CD4-positive, CD25-positive, alpha-beta regulatory T cell (primary cell): ENCODE results near the gene ZDHHC14. TPM values are rescaled to one million over a fixed set of nuclear protein-coding genes. Genes with fewer than 3 reads are reported as not detected.

Experiments used
- ATAC-seq, 2 donors: fragments of 150-1000 bp; cut with Tn5 transposase; one replicate each; pipeline ENCODE4 v1.10.0; 2021; ENCODE audit warnings: low read depth in 2 of 2, moderate number of reproducible peaks in 2 of 2, moderate library complexity in 1 of 2
- DNase-seq, 3 donors: peaks; one replicate each; pipeline versions ENCODE4 v3.0.0 to v3.0.0-alpha.2; 2012 to 2022; ENCODE audit warnings: mixed read lengths in 1 of 3
- H3K27ac ChIP-seq: one replicate; pipeline ENCODE4 v1.7.0; 2013; ENCODE audit warnings: mild to moderate bottlenecking, low read length; ENCODE audit not compliant: insufficient read depth, poor library complexity, severe bottlenecking
- H3K27me3 ChIP-seq: one replicate; pipeline ENCODE4 v1.7.0; 2013; ENCODE audit warnings: low read length; ENCODE audit not compliant: control insufficient read depth, insufficient read depth
- H3K36me3 ChIP-seq: one replicate; pipeline ENCODE4 v1.7.0; 2013; ENCODE audit warnings: mild to moderate bottlenecking, low read length, moderate library complexity; ENCODE audit not compliant: control insufficient read depth, insufficient read depth
- H3K4me1 ChIP-seq: 2 replicates; pipeline ENCODE4 v1.7.0; 2013; ENCODE audit warnings: mild to moderate bottlenecking, low read length; ENCODE audit not compliant: insufficient read depth, control insufficient read depth, poor library complexity, severe bottlenecking
- H3K4me3 ChIP-seq: one replicate; pipeline ENCODE4 v1.7.0; 2013; ENCODE audit warnings: low read depth, mild to moderate bottlenecking, low read length, moderate library complexity
- H3K9me3 ChIP-seq, 2 experiments: 1 replicate in 1 of 2; 2 replicates in 1 of 2; pipeline ENCODE4 v1.7.0; 2013; ENCODE audit warnings: low read length in 2 of 2, mild to moderate bottlenecking in 1 of 2, moderate library complexity in 1 of 2; ENCODE audit not compliant: control insufficient read depth in 2 of 2
- H3K27ac Mint-ChIP-seq, 3 donors: one replicate each; pipeline ENCODE4 v1.8.0; 2020 to 2022; ENCODE audit warnings: mild to moderate bottlenecking in 3 of 3, mixed read lengths in 3 of 3, moderate library complexity in 2 of 3
- H3K27me3 Mint-ChIP-seq: one replicate; pipeline ENCODE4 v1.8.0; 2022; ENCODE audit warnings: mild to moderate bottlenecking, mixed read lengths
- H3K36me3 Mint-ChIP-seq: one replicate; pipeline ENCODE4 v1.8.0; 2020; ENCODE audit warnings: mixed read lengths
- H3K4me1 Mint-ChIP-seq, 4 donors: one replicate each; pipeline ENCODE4 v1.8.0; 2020 to 2022; ENCODE audit warnings: mixed read lengths in 4 of 4, mild to moderate bottlenecking in 1 of 4
- H3K4me3 Mint-ChIP-seq, 4 donors: one replicate each; pipeline ENCODE4 v1.8.0; 2020 to 2022; ENCODE audit warnings: mild to moderate bottlenecking in 4 of 4, mixed read lengths in 4 of 4, moderate library complexity in 3 of 4
- H3K9me3 Mint-ChIP-seq, 7 donors: one replicate each; pipeline ENCODE4 v1.8.0; 2020 to 2022; ENCODE audit warnings: mixed read lengths in 7 of 7, mild to moderate bottlenecking in 3 of 7, moderate library complexity in 2 of 7
- polyA plus RNA-seq, 4 donors: library from polyadenylated mRNA; unstranded; fragments of 300-500 nt; fragmentation: Illumina TruSeq; gene quantifications; one replicate each; pipeline ENCODE4 v1.2.3, GENCODE V29; 2021
- total RNA-seq: library from RNA; stranded (reverse); gene quantifications from one replicate; pipeline ENCODE4 v1.2.3, GENCODE V29; 2022

The ZDHHC14 gene
- total and polyA plus RNA-seq, 5 donors from 2014 or later = 0.29 to 4.2 (median 1.0) TPM

DNA sequence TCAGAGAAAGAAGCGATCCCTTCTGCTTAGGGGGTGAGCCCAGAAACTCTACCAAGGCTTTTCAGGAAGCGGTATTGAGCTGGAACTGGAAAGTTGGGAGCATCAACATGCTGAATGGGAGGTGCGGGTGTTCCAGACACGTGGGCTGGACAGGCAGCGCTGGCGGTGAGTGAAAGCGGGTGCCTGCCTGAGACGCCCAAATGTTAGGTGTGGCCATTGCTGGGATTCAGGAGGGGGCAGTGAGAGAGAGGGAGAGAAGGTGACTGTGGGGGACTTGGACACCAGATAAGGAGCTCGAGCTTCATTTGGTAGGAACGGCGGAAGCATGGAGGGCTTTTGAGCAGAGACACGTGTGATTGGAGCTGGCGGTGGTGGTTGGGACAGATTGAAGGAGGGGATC lies 157.7 kb downstream of the ZDHHC14 start:
- peaks cover 9% of the 10 kb centered on the region for H3K27me3 Mint-ChIP-seq
- H3K27ac Mint-ChIP-seq = peak overlapping the region in 2 of 3 donors; percentile 27 to 70
- H3K4me3 Mint-ChIP-seq = no peak overlapping the region
- peaks cover 13% of the 10 kb centered on the region for H3K4me1 ChIP-seq
- no peaks in the 10 kb centered on the region for H3K36me3 ChIP-seq
- no peak overlapping the region for H3K4me3 ChIP-seq
- H3K36me3 Mint-ChIP-seq = peaks cover 9% of the 10 kb centered on the region
- no peak overlapping the region for H3K27ac ChIP-seq
- peaks cover 0 to 2% (median 0%) of the 10 kb centered on the region in 7 donors for H3K9me3 Mint-ChIP-seq
- no peaks in the 10 kb centered on the region for H3K9me3 ChIP-seq
- no peaks in the 10 kb centered on the region for H3K27me3 ChIP-seq
- ATAC-seq (no peak), DNase-seq (no peak)
- peaks cover 13 to 38% (median 29%) of the 10 kb centered on the region in 4 donors for H3K4me1 Mint-ChIP-seq

DNA sequence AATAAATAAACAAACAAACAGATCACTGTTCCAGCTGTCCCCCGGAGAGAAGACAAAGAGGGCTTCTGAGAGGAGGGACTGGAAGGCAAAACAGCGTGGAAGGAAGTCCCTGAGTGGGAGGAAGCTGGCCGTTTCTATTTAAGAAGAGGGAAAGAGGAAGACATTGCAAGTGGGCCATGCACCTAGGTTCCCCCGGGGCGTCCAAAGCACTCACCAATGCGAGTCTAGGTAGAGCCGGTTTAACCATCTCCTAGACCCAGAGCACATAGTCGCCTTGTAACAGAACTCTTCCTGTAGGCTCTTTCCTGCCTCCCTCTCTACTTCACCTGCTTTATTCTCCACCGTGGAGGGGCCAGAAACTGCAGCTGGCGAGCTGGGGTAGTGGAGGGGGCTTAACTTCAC lies 158.4 kb downstream of the ZDHHC14 start:
- peaks cover 0 to 2% (median 0%) of the 10 kb centered on the region in 7 donors for H3K9me3 Mint-ChIP-seq
- ATAC-seq = no peak

DNA sequence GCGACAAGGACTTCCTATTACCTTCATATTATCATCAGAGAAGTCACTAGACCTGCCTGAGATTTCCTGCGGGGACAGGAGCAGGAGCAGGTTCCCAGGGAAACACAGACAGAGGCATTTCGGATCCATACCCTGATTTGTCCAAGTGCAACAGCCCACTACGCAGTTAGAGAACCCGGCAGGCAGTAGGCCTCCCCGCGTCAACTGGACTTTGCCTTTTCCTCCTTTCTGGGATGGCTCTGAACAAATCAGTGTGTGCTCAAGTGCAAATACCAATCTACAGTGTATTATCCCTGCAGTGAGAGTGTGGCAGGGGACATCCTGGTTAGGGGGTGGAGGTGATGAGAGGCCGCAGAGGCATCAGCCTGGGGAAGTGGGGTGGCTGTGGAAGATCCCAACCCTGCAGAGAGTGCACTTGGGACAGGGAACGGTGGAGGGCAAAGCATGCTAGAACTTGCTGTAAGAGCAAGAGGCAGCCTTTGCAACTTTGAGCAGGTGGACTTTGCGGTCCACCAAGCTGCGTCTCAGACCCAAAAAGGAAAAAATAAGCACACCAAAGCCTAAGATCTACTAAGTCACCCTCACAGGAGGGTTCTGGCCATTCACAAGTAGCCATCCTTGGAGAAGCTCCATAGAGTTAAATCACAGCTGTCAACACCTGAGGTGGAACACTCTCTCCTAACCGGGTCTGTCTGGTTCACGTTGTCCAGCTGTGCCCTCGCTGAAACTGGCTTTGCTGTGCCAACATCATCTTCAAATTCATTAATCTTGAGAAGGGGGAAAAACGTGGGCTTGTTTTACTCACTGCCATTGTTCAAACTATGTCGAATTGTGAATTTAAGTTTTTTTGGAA lies 159.1 kb downstream of the ZDHHC14 start:
- H3K4me1 ChIP-seq = peaks cover 13% of the 10 kb centered on the region
- H3K36me3 Mint-ChIP-seq = peaks cover 10% of the 10 kb centered on the region

More for the DNA sequence above, 158.4 kb downstream of the ZDHHC14 start:
- Histone ChIP-seq H3K27me3 (no peaks in the 10 kb centered on the region), H3K4me3 (no peak overlapping the region), H3K4me1 (peaks cover 13% of the 10 kb centered on the region), H3K9me3 (no peaks in the 10 kb centered on the region), H3K27ac (no peak overlapping the region), H3K36me3 (no peaks in the 10 kb centered on the region)
- peaks cover 9% of the 10 kb centered on the region for H3K27me3 Mint-ChIP-seq
- H3K36me3 Mint-ChIP-seq = peaks cover 10% of the 10 kb centered on the region
- H3K4me1 Mint-ChIP-seq = peaks cover 13 to 38% (median 29%) of the 10 kb centered on the region in 4 donors
- no peak for DNase-seq
- no peak overlapping the region for H3K27ac Mint-ChIP-seq
- H3K4me3 Mint-ChIP-seq = no peak overlapping the region

DNA sequence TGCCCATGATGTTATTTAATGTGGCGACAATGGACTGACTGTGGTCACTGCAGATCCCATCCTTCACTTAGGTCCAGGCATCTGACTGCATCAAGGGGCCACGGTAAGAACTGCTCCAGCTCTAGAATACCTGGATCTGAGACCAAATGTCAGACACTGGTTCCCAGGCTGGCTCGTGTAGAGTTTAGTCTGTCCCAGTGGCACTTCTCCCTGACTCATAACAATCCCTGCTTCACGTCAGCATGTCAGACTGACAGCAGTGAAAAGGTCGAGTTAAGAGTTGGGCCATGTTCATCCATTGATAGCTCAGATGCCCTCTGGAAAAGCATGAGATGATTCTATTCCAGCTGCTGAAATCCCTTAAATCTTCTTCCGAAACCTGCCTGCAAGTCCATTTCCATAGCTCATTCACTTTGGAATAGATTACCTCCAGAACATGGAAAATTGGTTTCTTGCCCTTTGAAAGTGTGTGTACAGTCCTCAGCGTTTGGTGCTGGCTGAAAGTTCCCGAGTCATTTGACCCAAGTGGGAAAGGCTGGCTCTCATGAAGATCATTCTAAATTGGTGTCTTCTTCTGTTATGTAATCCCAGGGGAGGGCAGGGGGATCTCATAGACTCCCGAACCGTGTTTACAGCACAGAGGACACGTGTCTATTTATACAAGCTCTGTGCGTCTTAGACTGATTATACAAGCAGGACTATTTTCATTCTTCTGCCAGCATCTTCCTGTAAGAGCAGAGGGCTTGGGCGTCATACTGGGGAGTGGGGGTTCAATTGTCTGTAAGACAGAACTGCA lies 160.8 kb downstream of the ZDHHC14 start:
- no peak for DNase-seq
- ATAC-seq = no peak

More for the DNA sequence above, 159.1 kb downstream of the ZDHHC14 start:
- no peaks in the 10 kb centered on the region for H3K9me3 ChIP-seq
- no peak overlapping the region for H3K4me3 ChIP-seq
- ATAC-seq = no peak
- Mint-ChIP-seq H3K4me1 (peaks cover 13 to 33% (median 25%) of the 10 kb centered on the region in 4 donors), H3K9me3 (peaks cover 0 to 6% (median 0%) of the 10 kb centered on the region in 7 donors), H3K27ac (peak overlapping the region in 1 of 3 donors; percentile 72), H3K27me3 (peaks cover 9% of the 10 kb centered on the region), H3K4me3 (no peak overlapping the region)
- H3K27me3 ChIP-seq = no peaks in the 10 kb centered on the region
- no peaks in the 10 kb centered on the region for H3K36me3 ChIP-seq
- H3K27ac ChIP-seq = no peak overlapping the region
- no peak for DNase-seq

GRCh38 chr6:157542414-157543160 lies 161.6 kb downstream of the ZDHHC14 start:
- Mint-ChIP-seq H3K36me3 (peaks cover 10% of the 10 kb centered on the region), H3K9me3 (peaks cover 0 to 11% (median 0%) of the 10 kb centered on the region in 7 donors), H3K27ac (no peak overlapping the region), H3K27me3 (peaks cover 9% of the 10 kb centered on the region), H3K4me1 (peaks cover 0 to 10% (median 4%) of the 10 kb centered on the region in 4 donors), H3K4me3 (no peak overlapping the region)
- Histone ChIP-seq H3K27me3 (no peaks in the 10 kb centered on the region), H3K9me3 (no peaks in the 10 kb centered on the region), H3K4me1 (no peaks in the 10 kb centered on the region), H3K4me3 (no peak overlapping the region), H3K36me3 (no peaks in the 10 kb centered on the region), H3K27ac (no peak overlapping the region)
- DNase-seq (no peak), ATAC-seq (no peak)

More for the DNA sequence above, 160.8 kb downstream of the ZDHHC14 start:
- H3K27ac ChIP-seq = no peak overlapping the region
- peaks cover 0 to 10% (median 0%) of the 10 kb centered on the region in 7 donors for H3K9me3 Mint-ChIP-seq
- no peaks in the 10 kb centered on the region for H3K4me1 ChIP-seq
- H3K4me3 Mint-ChIP-seq = no peak overlapping the region
- H3K4me3 ChIP-seq = no peak overlapping the region
- no peaks in the 10 kb centered on the region for H3K9me3 ChIP-seq
- H3K27me3 Mint-ChIP-seq = peaks cover 9% of the 10 kb centered on the region
- no peaks in the 10 kb centered on the region for H3K27me3 ChIP-seq
- H3K4me1 Mint-ChIP-seq = peaks cover 0 to 17% (median 11%) of the 10 kb centered on the region in 4 donors
- H3K36me3 Mint-ChIP-seq = peaks cover 10% of the 10 kb centered on the region
- H3K27ac Mint-ChIP-seq = no peak overlapping the region
- H3K36me3 ChIP-seq = no peaks in the 10 kb centered on the region

DNA sequence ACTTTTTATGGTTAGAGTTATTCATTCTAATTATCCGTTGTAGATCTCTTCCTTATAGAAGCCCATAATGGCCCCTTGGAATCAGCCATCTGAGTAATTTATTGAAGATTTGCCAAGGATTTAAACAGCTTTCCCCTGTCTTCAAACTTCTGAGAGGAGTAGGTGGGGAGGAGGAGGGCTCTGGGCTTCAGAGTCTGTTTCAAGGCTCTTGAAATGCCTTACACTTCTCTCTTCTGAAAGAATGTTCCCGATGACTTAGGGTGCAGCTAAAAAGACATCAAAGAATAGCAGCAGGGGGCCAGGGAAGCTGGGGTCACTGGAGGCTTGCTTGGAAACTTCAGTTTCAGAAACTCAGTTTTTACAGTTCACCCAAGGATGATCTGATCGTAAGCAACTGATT lies 165.3 kb downstream of the ZDHHC14 start:
- Histone ChIP-seq H3K27ac (no peak overlapping the region), H3K36me3 (no peaks in the 10 kb centered on the region), H3K4me1 (no peaks in the 10 kb centered on the region), H3K27me3 (no peaks in the 10 kb centered on the region), H3K9me3 (no peaks in the 10 kb centered on the region), H3K4me3 (no peak overlapping the region)
- Mint-ChIP-seq H3K4me1 (peaks cover 0 to 12% (median 4%) of the 10 kb centered on the region in 4 donors), H3K4me3 (no peak overlapping the region), H3K27me3 (peaks cover 13% of the 10 kb centered on the region), H3K27ac (no peak overlapping the region), H3K9me3 (peaks cover 0 to 11% (median 0%) of the 10 kb centered on the region in 7 donors), H3K36me3 (peaks cover 10% of the 10 kb centered on the region)
- DNase-seq (no peak), ATAC-seq (no peak)

- H3K27me3 ChIP-seq = no peaks in the 10 kb centered on the region
- Mint-ChIP-seq H3K36me3 (peaks cover 10% of the 10 kb centered on the region), H3K27ac (no peak overlapping the region), H3K4me1 (peaks cover 0 to 12% (median 4%) of the 10 kb centered on the region in 4 donors), H3K27me3 (peaks cover 10% of the 10 kb centered on the region), H3K4me3 (no peak overlapping the region), H3K9me3 (peaks cover 0 to 11% (median 0%) of the 10 kb centered on the region in 7 donors)
- no peaks in the 10 kb centered on the region for H3K9me3 ChIP-seq
- no peaks in the 10 kb centered on the region for H3K4me1 ChIP-seq
- H3K36me3 ChIP-seq = no peaks in the 10 kb centered on the region
- H3K4me3 ChIP-seq = no peak overlapping the region
- H3K27ac ChIP-seq = no peak overlapping the region
- no peak for DNase-seq
- ATAC-seq = no peak
These were observed 166.1 kb downstream of the ZDHHC14 start for GRCh38 chr6:157547112-157547511.
